Measurements from ENCODE around the gene NPAS3. TPM values are rescaled to one million over a fixed set of nuclear protein-coding genes. Genes with fewer than 3 reads are reported as not detected.

Gene NPAS3
- total RNA-seq, 1 donor from 2014 or later, result 6.1 TPM

DNA sequence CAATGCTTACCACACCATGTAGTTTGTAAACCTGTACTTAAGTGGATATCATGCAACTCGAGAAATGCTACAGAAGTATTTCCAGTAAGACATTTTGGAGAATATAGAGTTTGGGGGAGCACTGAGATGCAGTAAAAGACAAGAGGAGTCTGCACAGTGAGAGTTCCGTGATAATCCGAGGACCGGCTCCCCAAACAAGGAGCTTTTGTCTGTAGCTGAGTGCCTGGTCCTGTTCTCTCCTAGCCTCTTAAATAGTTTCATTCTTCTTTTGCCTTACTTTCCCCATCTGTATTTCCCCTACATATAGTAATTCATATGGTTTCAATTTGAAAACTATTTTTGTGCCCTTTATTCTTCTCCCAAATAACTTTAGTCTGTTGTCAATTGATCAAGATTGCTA, 648.1 kb downstream of the NPAS3 start:
- no peaks in the 10 kb centered on the region for H3K36me3 Mint-ChIP-seq (ENCODE audit: insufficient read depth)
- H3K27ac Mint-ChIP-seq, result no peak overlapping the region
- no peaks in the 10 kb centered on the region for H3K4me1 Mint-ChIP-seq (ENCODE audit: low read depth)
- no peaks in the 10 kb centered on the region for H3K27me3 Mint-ChIP-seq
- DNase-seq (ENCODE audit: low spot score, unreplicated experiment), result no peak
- TF ChIP-seq, protein P1, sequence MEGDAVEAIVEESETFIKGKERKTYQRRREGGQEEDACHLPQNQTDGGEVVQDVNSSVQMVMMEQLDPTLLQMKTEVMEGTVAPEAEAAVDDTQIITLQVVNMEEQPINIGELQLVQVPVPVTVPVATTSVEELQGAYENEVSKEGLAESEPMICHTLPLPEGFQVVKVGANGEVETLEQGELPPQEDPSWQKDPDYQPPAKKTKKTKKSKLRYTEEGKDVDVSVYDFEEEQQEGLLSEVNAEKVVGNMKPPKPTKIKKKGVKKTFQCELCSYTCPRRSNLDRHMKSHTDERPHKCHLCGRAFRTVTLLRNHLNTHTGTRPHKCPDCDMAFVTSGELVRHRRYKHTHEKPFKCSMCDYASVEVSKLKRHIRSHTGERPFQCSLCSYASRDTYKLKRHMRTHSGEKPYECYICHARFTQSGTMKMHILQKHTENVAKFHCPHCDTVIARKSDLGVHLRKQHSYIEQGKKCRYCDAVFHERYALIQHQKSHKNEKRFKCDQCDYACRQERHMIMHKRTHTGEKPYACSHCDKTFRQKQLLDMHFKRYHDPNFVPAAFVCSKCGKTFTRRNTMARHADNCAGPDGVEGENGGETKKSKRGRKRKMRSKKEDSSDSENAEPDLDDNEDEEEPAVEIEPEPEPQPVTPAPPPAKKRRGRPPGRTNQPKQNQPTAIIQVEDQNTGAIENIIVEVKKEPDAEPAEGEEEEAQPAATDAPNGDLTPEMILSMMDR (IDR thresholded peaks at IDR 0.05; ENCODE audit: unreplicated experiment), result no peak
- H3K9me3 Mint-ChIP-seq (ENCODE audit: low read depth), result no peaks in the 10 kb centered on the region
- H3K4me3 Mint-ChIP-seq (ENCODE audit: low read depth), result no peak overlapping the region

DNA sequence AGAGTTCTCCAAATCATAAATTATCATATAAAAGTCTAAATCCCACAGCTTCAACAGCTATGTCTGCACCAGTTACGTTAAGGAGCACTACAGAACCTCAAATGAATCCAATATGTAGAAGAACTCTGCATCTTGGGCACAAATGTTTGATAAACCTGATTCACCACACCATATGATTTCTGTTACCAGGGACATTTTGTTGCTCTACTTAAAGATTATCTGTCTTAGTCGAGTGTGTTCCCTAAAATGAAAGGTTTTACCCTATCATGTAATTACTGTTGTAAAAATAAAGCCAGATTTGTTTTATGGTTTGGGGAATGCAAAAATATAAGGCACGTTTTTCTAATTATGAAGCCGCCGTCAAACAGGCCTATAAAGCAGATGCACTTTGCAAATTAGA, 649.1 kb downstream of the NPAS3 start:
- Mint-ChIP-seq H3K9me3 (ENCODE audit: low read depth) (no peaks in the 10 kb centered on the region), H3K4me1 (ENCODE audit: low read depth) (no peaks in the 10 kb centered on the region), H3K27me3 (no peaks in the 10 kb centered on the region), H3K36me3 (ENCODE audit: insufficient read depth) (no peaks in the 10 kb centered on the region), H3K27ac (no peak overlapping the region), H3K4me3 (ENCODE audit: low read depth) (no peak overlapping the region)
- DNase-seq (ENCODE audit: low spot score, unreplicated experiment), result no peak
- TF ChIP-seq, protein P1 (IDR thresholded peaks at IDR 0.05; ENCODE audit: unreplicated experiment), result no peak

DNA sequence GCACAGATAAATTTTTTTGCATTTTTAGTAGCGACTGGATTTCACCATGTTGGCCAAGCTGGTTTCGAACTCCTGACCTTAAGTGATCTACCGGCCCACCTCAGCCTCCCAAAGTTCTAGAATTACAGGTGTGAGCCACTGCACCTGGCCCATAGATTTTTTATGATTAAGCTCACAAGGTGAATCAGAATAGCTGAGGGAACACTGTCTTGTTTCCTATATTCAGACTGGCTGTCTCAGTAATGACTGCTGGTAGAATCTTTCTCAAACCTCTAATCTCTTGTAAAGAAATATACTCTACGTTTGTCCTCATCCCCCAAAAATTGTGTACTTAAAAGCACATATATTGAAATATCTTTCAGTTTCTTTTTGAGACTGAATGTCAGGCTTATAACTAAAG, 650.1 kb downstream of the NPAS3 start:
- H3K4me3 Mint-ChIP-seq (ENCODE audit: low read depth), result no peak overlapping the region
- TF ChIP-seq, protein P1 (IDR thresholded peaks at IDR 0.05; ENCODE audit: unreplicated experiment), result no peak
- H3K4me1 Mint-ChIP-seq (ENCODE audit: low read depth), result no peaks in the 10 kb centered on the region
- H3K36me3 Mint-ChIP-seq (ENCODE audit: insufficient read depth), result no peaks in the 10 kb centered on the region
- H3K27me3 Mint-ChIP-seq, result no peaks in the 10 kb centered on the region
- no peak overlapping the region for H3K27ac Mint-ChIP-seq
- DNase-seq (ENCODE audit: low spot score, unreplicated experiment), result no peak
- H3K9me3 Mint-ChIP-seq (ENCODE audit: low read depth), result no peaks in the 10 kb centered on the region

DNA sequence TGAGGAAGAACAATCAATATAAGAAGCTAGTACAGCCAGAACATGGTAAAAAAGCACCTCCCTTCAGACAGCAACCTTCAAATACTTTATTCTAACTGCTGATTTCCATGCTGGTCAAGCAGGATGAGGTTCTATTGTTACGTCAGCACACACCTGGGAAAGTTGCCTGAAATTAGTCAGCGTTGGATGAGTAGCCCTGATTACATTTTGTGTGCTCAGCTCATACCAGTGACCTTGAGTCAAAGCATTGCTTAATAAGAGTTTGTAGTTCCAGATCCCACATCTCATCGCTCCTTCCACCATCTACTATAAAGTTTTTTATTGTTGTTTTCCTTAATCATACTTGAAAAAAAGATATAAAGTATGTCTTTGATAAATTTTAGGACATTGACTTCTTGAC, 650.7 kb downstream of the NPAS3 start:
- no peaks in the 10 kb centered on the region for H3K27me3 Mint-ChIP-seq
- H3K4me1 Mint-ChIP-seq (ENCODE audit: low read depth), result no peaks in the 10 kb centered on the region
- H3K36me3 Mint-ChIP-seq (ENCODE audit: insufficient read depth), result no peaks in the 10 kb centered on the region
- no peak overlapping the region for H3K27ac Mint-ChIP-seq
- no peaks in the 10 kb centered on the region for H3K9me3 Mint-ChIP-seq (ENCODE audit: low read depth)
- H3K4me3 Mint-ChIP-seq (ENCODE audit: low read depth), result no peak overlapping the region
- TF ChIP-seq, protein P1 (IDR thresholded peaks at IDR 0.05; ENCODE audit: unreplicated experiment), result no peak
- no peak for DNase-seq (ENCODE audit: low spot score, unreplicated experiment)

DNA sequence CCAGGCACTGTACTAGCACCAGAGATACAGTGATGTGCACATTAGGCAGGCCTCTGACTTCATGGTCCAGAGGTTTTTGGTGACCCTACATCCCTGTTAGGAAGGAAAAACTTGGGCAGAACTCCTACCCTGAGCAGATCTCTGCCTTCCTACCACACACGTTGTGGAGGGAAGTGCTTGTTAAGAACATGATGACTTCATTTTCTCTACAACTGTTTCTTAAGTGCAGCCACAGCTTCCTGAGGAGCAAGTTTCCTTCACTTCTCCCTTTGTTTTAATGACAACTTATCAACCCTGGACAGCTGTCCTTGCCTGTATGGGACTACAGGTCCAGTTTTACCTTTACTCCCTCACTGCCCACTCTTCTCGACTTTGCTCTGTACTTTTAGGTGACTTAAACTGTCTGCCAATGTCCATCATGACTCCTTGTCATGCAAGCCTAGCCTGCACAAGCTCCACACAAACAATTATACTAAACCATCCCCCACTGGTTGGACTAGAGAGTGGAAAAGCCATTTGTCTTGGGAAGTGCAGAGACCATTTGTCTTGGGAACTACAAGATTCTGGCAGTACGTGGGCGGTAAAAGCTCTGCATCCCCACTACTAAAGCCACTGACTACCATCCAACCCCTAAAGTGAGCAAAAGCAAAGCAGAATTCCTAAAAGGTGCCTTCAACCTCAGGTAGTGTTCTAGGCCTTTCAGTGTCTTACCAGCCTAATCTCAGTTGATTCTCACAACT, 652.4 kb downstream of the NPAS3 start:
- Mint-ChIP-seq H3K9me3 (ENCODE audit: low read depth) (no peaks in the 10 kb centered on the region), H3K27me3 (no peaks in the 10 kb centered on the region), H3K4me1 (ENCODE audit: low read depth) (no peaks in the 10 kb centered on the region), H3K36me3 (ENCODE audit: insufficient read depth) (no peaks in the 10 kb centered on the region), H3K27ac (no peak overlapping the region), H3K4me3 (ENCODE audit: low read depth) (no peak overlapping the region)
- no peak for DNase-seq (ENCODE audit: low spot score, unreplicated experiment)
- TF ChIP-seq, protein P1 (IDR thresholded peaks at IDR 0.05; ENCODE audit: unreplicated experiment), result no peak

Data from progenitor cell of endocrine pancreas (in vitro differentiated cells).